Transverse colon (tissue), 4 donors: ENCODE measurements around the gene CDCP2. TPM values are rescaled to one million over a fixed set of nuclear protein-coding genes. Genes with fewer than 3 reads are reported as not detected.

Experiments
- DNase-seq: peaks from one replicate; pipeline ENCODE4 v3.0.0-alpha.2; 2019
- H3K27ac ChIP-seq, 4 donors: fragments of 200-600 bp; sonication (generic); 2 replicates each; pipeline ENCODE4 v1.5.1; 2016 to 2018; ENCODE audit warnings: inconsistent platforms in 4 of 4
- H3K27me3 ChIP-seq: fragments of 200-600 bp; sonication (generic); 2 replicates; pipeline ENCODE4 v1.5.1; 2017; ENCODE audit warnings: inconsistent platforms
- H3K36me3 ChIP-seq, 4 donors: fragments of 200-600 bp; sonication (generic); 2 replicates each; pipeline ENCODE4 v1.5.1; 2017 to 2019; ENCODE audit warnings: inconsistent platforms in 4 of 4
- H3K4me1 ChIP-seq, 4 donors: fragments of 200-600 bp; sonication (generic); 2 replicates each; pipeline ENCODE4 v1.5.1; 2017 to 2020; ENCODE audit warnings: inconsistent platforms in 4 of 4
- H3K4me3 ChIP-seq, 4 donors: fragments of 200-600 bp; sonication (generic); 1 replicate in 1 of 4; 2 replicates in 3 of 4; pipeline versions ENCODE4 v1.5.1 to v1.6.1; 2017 to 2019; ENCODE audit warnings: inconsistent platforms in 4 of 4
- H3K9me3 ChIP-seq, 2 donors: fragments of 200-600 bp; sonication (generic); 2 replicates each; pipeline ENCODE4 v1.5.1; 2017 to 2019; ENCODE audit warnings: inconsistent platforms in 2 of 2
- EP300 ChIP-seq: sonication (generic); formaldehyde crosslinking; IDR thresholded peaks from one replicate; pipeline ENCODE4 v1.6.1; 2017; ENCODE audit warnings: antibody characterized with exemption, low read depth
- POLR2A ChIP-seq: fragments of 450-650 bp; IDR thresholded peaks from one replicate; pipeline ENCODE4 v1.6.1; 2016; ENCODE audit warnings: antibody characterized with exemption, mild to moderate bottlenecking, moderate library complexity
- POLR2AphosphoS5 ChIP-seq, 3 donors: sonication (generic); formaldehyde crosslinking; IDR thresholded peaks; one replicate each; pipeline ENCODE4 v1.6.1; 2016; ENCODE audit warnings: antibody characterized with exemption in 3 of 3
- WGBS, 2 donors: methylation state at CpG; one replicate each; pipeline ENCODE4 v1.1.5; 2018; ENCODE audit warnings: low coverage in 1 of 2; 5-methylcytosine and 5-hydroxymethylcytosine counted together
- in situ Hi-C, 4 donors: fragments of 200-750 bp; cut with MboI; loops; one replicate each; pipeline versions ENCODE4 v1.15.0 to v1.15.1; 2017; ENCODE audit warnings: low sequenced_read_pairs in 3 of 4, low pct_ligation_motif_present in 1 of 4, low pct_unique_long_range_greater_than_20kb in 1 of 4
- intact Hi-C: fragments of 100-400 bp; cut with DNase I; formaldehyde crosslinking; loops from one replicate; pipeline ENCODE4 v1.15.1; 2023; ENCODE audit warnings: low total_unique reads
- total RNA-seq, 4 donors: library from RNA; depleted of rRNA; stranded (reverse); fragments of >200 nt; gene quantifications; one replicate each; pipeline ENCODE4 v1.1.0, GENCODE V29; 2016
- TF ChIP-seq, protein P1 (sequence below), 5 experiments: fragments of 200-600 bp in 3 of 5; fragments of 450-650 bp in 2 of 5; sonication (generic) in 3 of 5; IDR thresholded peaks; 1 replicate in 2 of 5; 2 replicates in 3 of 5; pipeline ENCODE4 v1.5.1; 2016 to 2017; ENCODE audit warnings: antibody characterized with exemption in 5 of 5, inconsistent platforms in 3 of 5, mild to moderate bottlenecking in 2 of 5, moderate library complexity in 1 of 5

Gene CDCP2
- total RNA-seq, 4 donors from 2014 or later, result 0.48 TPM; not detected in 3

DNA sequence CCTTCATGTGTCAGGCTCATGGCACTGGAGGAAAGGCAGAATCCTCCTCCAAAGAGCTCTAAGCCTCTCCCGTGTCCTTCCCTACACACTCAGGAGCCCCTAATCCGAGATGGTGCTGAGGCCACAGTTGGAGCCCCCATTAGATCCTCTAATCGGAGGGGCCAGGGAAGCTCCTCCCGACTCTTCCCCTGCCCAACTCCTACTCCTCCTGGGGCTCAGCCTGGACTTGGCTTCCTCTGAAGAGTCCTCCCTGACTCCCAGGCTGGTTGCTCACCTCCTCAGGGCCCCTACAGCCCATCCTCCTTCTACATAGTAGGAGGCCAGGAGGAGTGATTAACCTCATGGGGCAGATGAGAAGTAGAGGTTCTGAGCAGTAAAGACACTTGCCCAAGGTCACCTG lies 21.3 kb upstream of the CDCP2 start:
- WGBS, 2 donors, result 90% methylated on average over 4 of the region's 4 CpGs; no CpG with 5 or more reads in 1 of the 2 donors
- no peaks in the 10 kb centered on the region for H3K4me1 ChIP-seq
- no peaks in the 10 kb centered on the region for H3K27me3 ChIP-seq
- no peak for DNase-seq
- TF ChIP-seq, protein P1, sequence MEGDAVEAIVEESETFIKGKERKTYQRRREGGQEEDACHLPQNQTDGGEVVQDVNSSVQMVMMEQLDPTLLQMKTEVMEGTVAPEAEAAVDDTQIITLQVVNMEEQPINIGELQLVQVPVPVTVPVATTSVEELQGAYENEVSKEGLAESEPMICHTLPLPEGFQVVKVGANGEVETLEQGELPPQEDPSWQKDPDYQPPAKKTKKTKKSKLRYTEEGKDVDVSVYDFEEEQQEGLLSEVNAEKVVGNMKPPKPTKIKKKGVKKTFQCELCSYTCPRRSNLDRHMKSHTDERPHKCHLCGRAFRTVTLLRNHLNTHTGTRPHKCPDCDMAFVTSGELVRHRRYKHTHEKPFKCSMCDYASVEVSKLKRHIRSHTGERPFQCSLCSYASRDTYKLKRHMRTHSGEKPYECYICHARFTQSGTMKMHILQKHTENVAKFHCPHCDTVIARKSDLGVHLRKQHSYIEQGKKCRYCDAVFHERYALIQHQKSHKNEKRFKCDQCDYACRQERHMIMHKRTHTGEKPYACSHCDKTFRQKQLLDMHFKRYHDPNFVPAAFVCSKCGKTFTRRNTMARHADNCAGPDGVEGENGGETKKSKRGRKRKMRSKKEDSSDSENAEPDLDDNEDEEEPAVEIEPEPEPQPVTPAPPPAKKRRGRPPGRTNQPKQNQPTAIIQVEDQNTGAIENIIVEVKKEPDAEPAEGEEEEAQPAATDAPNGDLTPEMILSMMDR (IDR thresholded peaks at IDR 0.05), result no peak
- TF ChIP-seq POLR2AphosphoS5 (IDR thresholded peaks at IDR 0.05) (no peak), EP300 (no peak), POLR2A (no peak)
- H3K9me3 ChIP-seq, result no peaks in the 10 kb centered on the region
- intact Hi-C loops, result no loop called here
- in situ Hi-C loops, result no loop called here
- no peak overlapping the region for H3K27ac ChIP-seq
- H3K36me3 ChIP-seq, result no peaks in the 10 kb centered on the region
- no peak overlapping the region for H3K4me3 ChIP-seq

DNA sequence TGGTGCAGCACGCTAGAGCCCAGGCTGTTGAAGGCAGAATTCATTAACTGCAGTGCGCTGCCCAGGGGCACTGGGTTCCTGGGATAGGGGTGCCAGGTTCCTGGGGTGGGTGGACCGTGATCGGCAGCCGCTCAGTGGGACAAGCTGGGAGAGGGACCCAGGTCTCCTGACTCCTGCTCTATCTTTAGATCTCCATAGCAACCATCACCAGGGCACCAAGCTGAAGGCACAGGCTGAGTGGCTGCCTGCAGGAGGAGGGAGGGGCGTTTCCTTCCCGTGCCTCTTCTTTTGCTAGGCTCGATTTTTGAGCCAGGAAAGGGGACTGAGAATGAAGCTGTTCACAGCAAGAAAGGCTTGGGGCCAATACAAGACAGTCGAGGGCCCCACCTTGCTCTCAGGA lies 20.9 kb upstream of the CDCP2 start:
- intact Hi-C loops, result no loop called here
- H3K36me3 ChIP-seq, result no peaks in the 10 kb centered on the region
- in situ Hi-C loops, result no loop called here

DNA sequence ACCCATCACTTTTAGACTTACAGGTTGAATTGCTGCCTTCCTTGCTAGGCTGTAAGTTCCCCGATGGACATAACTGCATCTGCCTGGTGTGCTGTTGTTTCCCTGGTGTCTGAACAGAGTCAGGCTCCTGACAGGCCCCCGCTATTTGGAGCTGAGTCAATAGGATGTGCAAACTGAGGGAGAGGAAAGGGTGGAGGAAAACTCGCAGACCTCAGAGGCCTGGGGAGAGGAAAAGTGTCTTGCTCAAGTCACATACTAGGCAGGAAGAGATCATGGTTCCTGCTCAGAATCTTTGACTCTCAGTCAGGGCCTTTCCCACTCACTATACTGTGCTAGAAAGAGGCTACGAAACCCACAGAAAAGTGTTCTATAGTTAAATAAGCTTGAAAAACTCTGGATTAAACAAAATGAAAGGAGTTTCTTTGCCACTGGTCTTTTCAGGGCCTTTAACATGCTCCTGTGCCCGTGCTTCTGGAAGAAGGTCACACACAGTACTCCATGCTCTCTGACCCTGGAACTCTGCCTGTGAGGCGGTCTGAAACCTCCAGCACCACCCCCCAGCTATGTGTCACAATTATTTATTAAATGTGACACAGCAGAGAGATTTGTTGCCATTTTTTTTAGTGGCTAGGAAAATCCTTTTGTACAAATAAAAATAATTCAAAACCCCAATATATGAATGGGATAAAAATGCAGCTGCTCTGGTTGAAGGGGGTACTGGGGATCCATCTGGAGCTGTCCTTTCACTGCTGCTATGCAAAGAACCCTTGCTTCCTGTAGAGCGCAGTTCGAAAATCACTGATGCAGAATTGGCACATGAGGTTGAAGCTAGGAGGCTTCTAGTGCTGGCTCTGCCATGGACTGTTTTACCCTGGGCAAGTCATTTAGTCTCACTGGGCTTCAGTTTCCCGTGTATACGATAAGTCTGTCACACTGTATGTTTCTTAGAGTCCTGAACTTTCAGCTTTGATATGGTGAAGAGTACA lies 20.1 kb upstream of the CDCP2 start:
- no peaks in the 10 kb centered on the region for H3K4me1 ChIP-seq
- intact Hi-C loops (no loop called here), in situ Hi-C loops (no loop called here)
- no peak overlapping the region for H3K27ac ChIP-seq
- no peaks in the 10 kb centered on the region for H3K27me3 ChIP-seq
- TF ChIP-seq POLR2AphosphoS5 (IDR thresholded peaks at IDR 0.05) (no peak), POLR2A (no peak), EP300 (no peak)
- TF ChIP-seq, protein P1 (IDR thresholded peaks at IDR 0.05), result no peak
- DNase-seq, result no peak
- no peaks in the 10 kb centered on the region for H3K9me3 ChIP-seq
- H3K4me3 ChIP-seq, result no peak overlapping the region
- H3K36me3 ChIP-seq, result no peaks in the 10 kb centered on the region
- 82 to 83% methylated on average over 7 to 10 of the region's 10 CpGs for WGBS, 2 donors

More for the DNA sequence above, 20.9 kb upstream of the CDCP2 start:
- H3K27ac ChIP-seq, result no peak overlapping the region
- 81% methylated on average over 9 of the region's 9 CpGs; no CpG with 5 or more reads in 1 of the 2 donors for WGBS, 2 donors
- DNase-seq, result no peak
- H3K9me3 ChIP-seq, result no peaks in the 10 kb centered on the region
- no peaks in the 10 kb centered on the region for H3K27me3 ChIP-seq
- H3K4me3 ChIP-seq, result no peak overlapping the region
- H3K4me1 ChIP-seq, result no peaks in the 10 kb centered on the region
- TF ChIP-seq, protein P1 (IDR thresholded peaks at IDR 0.05), result no peak
- TF ChIP-seq POLR2AphosphoS5 (IDR thresholded peaks at IDR 0.05) (no peak), POLR2A (no peak), EP300 (no peak)

DNA sequence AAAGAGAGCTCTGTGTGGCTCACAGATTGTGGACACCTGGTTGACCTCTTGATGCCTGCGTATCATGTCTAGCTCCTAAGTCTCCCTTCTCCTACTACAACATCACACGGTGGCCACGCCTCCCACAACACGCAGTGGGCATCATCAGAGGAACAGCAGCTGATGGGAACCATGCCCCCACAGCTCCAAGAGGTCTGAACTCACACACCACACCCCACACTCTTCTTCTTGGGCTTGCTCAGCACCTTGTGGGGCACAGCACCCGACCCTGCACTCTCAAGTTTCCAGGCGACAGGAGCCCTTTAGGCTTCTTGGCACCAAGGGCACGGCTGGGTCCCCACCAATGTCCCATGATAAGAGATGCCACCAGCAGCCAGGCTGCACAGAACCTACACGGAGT lies 18.8 kb upstream of the CDCP2 start:
- TF ChIP-seq EP300 (no peak), POLR2A (no peak), POLR2AphosphoS5 (IDR thresholded peaks at IDR 0.05) (no peak)
- TF ChIP-seq, protein P1 (IDR thresholded peaks at IDR 0.05), result no peak
- in situ Hi-C loops (no loop called here), intact Hi-C loops (no loop called here)
- Histone ChIP-seq H3K27me3 (no peaks in the 10 kb centered on the region), H3K27ac (no peak overlapping the region), H3K4me3 (no peak overlapping the region), H3K4me1 (no peaks in the 10 kb centered on the region), H3K9me3 (no peaks in the 10 kb centered on the region), H3K36me3 (no peaks in the 10 kb centered on the region)
- 95% methylated on average over 8 of the region's 8 CpGs; no CpG with 5 or more reads in 1 of the 2 donors for WGBS, 2 donors
- DNase-seq, result no peak
